SIG-M5 treated with dmso at 0.1 percent for 504 hours (cell line): ENCODE results near the gene SSB.
"Not testable (repeated sequence)": the region's sequence is repeated elsewhere in the genome, so short reads cannot be mapped to it uniquely, and the experiment has no call there.

Source experiments
- DNase-seq: peaks from one replicate; lab custom pipeline; 2025; ENCODE audit not compliant: unreplicated experiment; lab: John Stamatoyannopoulos, UW

SSB gene

DNA sequence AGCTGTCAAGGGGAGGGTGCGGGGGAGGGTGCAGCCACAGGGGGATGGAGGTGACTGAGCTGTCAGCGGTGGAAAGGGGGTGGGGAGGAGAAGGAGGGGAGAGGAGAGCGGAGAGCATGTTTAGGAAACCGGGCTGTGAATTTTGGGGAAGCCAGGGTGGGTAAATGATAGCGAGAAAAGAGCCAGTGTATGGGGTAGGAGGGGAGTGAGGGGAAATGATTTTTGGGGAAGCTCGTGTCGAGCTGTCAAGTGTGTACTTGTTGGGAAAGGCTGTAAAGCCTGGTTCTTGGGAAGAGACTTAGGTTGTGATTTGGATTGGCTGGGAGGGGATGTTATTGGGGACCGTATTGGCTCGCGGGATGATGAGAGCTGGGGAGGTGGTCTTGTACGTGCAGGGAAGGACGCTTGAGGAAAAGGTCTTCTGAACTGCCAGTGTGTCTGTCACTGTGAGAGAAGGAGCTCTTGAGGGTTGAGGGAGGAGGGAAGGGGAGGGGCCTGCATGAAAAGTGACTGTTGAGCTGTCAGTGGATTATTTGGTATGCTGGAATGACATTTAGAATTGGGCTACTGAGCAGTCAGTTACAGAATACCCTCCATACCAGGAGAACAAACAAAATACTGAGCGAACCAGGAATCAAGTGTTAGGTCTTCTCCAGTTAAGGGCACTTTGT lies 29.6 kb downstream of the SSB start:
- DNase-seq = peak; percentile 78

DNA sequence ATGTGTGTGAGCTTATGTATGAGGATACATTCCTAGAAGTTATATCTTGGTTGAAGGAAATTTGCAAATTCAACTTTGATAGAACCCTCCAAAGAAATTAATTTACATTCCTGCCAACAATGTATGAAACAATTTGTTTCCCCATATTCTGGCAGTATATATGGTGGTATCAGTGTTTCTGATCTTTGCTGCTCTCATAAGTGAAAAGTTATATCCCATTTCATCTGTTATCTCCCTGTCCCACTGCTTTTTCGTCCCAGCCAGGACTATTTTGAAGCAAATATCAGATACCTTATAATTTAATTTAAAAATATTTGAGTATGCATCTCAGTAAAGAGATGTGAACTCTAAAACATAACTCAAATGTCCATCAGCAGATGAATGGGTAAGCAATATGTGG lies 35.7 kb downstream of the SSB start:
- DNase-seq = no peak

DNA sequence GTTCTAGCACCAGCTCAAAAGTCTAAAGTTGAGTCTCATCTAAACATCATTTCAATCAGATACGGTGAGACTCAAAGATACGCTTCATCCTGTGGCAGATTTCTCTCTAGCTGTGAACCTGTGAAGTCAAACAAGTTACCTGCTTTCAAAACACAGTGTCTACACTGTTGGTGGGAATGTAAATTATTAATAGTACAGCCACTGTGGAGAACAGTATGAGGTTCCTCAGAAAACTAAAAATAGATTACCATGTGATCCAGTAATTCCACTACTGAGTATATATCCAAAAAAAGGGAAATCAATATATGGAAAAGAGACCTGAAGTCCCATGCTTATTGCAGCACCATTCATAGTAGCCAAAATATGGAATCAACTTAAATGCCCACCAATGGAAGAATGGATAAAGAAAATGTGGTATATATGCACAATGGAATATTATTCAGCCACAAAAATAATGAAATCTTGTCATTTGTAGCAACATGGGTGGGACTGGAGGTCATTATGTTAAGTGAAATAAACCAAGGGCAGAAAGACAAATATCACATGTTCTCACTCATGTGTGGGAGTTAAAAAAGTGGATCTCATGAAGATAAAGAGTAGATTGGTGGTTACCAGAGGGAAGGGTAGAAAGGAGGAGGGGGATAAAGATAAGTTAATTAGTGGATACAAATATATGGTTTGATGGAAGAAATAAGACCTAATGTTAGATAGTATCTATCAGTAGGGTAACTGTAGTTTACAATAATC lies 40.2 kb downstream of the SSB start:
- DNase-seq = no peak

DNA sequence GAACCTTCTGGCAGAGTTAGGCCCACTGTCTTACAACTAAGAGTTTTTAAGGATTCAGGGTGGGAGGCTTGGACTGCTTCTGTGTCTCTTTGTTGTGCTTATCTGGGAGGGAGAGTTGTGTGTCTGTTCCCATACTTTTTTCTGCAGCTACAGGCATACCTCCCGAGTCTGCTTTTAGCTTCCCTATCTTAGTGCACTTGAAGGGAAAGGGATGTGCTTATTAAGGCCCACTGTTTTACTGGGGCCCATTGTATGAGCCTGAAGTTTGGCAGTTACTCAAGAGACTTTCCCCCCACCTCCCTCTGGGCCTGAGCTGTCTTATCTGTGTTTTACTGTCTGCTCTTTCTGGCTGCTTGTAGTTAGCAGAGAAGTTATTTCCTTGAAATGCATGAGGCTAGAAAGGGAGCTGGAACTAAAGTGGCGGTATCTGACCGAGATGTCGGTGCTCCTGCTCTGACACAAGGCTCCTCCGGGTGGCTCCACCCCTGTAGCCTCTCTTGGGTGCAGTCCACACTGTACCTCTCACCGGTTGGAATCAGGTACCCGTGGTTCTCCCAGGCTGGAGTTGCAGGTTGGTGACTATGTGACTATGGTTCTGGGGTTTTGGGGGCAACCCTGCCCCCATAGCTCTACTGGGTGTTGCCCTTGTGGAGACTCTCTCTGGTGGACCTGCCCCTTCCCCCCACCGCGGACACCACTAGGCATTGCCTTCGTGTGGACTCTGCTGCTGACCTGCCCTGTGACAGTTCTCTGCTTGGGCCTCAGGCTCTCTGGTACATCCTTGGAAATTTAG lies 41.5 kb downstream of the SSB start:
- DNase-seq = no peak

DNA sequence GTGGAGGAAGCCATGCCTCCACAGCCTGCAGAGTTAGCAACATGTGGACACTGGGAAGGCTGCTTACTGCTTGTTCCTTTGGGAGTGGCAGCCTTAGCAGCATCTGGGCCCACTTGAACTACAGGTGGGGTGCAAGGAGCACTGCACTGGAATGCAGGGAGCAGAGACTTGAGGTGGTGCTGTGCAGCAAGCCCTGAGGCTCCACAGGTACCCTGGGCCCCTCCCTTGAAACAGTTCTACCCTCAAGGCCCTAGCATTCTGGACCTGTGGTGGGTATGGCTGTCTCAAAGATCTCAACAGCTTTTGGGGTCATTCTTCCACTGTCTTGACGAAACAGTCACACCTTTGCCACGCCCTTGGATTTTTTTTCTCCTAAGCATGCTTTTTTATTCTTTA lies 42.1 kb downstream of the SSB start:
- no peak for DNase-seq

DNA sequence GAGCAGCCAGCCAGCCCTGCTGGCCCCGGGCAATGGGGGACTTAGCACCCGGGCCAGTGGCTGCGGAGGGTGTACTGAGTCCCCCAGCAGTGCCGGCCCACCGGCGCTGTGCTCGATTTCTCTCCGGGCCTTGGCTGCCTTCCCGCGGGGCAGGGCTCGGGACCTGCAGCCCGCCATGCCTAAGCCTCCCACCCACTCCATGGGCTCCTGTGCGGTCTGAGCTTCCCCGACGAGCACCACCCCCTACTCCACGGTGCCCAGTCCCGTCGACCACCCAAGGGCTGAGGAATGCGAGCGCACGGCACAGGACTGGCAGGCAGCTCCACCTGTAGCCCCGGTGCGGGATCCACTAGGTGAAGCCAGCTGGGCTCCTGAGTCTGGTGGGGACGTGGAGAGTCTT lies 43.0 kb downstream of the SSB start:
- DNase-seq = not testable (repeated sequence)

DNA sequence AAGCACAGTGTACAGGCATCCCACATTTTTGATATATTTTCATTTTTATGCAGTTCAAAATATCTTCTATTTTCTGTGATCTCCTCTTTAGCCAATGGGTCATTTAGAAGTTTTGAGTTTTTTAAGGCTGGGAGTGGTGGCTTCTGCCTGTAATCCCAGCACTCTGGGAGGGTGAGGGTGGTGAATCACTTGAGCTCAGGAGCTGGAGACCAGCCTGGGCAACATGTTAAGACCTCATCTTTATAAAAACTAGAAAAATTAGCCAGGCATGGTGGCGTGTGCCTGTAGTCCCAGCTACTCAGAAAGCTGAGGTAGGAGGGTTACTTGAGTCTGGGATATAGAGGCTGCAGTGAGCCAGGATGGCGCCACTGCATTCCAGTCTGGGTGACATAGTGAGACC lies 46.3 kb downstream of the SSB start:
- DNase-seq = no peak

DNA sequence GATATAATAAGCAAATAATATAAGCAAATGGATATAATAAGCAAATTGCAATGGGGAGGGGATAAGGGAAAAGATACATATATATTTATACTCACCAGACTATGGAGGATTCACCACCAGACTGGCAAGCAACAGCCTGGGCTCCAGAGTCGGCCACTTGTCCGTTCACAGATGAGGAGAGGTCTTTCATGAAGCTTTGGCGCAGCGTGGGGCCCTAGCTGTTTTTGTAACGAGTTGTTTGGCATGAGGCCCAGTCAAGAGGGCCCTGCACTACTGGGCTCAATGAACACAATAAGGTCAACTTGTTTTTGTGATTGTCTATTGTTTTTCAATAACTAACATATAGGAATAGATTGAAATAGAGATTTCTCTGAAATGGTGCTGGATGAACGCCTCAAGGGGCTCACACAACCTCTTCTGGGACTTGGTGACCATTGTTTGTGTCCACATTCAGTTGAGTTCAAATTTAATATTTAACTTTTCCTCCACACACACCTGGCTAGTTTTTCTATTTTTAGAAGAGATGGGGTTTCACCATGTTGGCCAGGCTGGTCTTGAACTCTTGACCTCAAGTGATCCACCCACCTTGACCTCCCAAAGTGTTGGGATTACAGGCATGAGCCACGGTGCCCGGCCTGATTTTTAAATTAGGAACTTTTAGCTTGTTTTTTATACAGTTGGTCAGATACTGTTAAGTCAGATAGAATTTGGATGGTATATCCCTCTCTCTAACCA lies 50.5 kb downstream of the SSB start:
- DNase-seq = not testable (repeated sequence)

DNA sequence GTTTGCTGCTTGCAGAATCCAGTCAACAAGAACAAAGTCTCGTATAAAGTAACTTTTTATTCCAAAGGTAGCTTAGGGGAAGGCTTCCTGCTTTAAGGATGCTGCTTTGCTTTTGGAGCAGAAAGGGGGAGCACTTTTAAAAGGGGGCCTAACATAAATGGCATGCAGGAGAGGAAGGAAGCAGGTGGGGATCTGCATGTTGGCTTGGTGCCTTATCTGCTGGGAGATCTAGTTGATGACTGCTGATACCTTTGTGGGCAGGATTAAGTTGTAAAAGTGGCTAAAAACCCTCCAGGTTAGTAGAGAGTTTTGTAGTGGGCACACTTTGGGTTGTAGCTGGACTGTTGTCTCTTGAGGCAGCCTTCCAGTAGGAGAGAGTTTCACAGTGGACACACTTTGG lies 51.0 kb downstream of the SSB start:
- DNase-seq = no peak

DNA sequence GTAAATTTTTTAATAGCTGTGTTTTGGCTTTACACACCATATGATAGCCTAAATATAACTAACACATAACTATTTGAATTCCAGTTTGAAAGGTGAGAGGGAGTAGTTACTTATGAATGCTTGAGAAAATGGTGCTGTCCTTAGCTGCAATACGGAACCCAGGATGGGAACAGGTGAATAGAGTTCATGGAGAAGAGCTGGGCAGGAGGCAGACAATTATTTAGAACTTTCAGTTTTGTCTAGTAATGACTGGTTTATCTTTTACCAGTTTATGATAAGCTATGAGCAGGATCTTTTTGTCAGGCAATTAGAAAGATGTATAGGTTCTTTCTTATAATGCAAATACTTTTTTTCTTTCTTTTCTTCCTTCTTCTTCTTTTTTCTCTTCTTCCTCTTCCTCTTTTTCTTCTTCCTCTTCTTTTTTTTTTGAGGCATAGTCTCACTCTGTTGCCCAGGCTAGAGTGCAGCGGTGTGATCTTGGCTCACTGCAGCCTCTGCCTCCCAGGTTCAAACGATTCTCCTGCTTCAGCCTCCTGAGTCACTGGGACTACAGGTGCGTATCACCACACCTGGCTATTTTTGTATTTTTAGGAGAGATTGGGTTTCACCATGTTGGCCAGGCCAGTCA lies 54.5 kb downstream of the SSB start:
- DNase-seq = peak; percentile 41

DNA sequence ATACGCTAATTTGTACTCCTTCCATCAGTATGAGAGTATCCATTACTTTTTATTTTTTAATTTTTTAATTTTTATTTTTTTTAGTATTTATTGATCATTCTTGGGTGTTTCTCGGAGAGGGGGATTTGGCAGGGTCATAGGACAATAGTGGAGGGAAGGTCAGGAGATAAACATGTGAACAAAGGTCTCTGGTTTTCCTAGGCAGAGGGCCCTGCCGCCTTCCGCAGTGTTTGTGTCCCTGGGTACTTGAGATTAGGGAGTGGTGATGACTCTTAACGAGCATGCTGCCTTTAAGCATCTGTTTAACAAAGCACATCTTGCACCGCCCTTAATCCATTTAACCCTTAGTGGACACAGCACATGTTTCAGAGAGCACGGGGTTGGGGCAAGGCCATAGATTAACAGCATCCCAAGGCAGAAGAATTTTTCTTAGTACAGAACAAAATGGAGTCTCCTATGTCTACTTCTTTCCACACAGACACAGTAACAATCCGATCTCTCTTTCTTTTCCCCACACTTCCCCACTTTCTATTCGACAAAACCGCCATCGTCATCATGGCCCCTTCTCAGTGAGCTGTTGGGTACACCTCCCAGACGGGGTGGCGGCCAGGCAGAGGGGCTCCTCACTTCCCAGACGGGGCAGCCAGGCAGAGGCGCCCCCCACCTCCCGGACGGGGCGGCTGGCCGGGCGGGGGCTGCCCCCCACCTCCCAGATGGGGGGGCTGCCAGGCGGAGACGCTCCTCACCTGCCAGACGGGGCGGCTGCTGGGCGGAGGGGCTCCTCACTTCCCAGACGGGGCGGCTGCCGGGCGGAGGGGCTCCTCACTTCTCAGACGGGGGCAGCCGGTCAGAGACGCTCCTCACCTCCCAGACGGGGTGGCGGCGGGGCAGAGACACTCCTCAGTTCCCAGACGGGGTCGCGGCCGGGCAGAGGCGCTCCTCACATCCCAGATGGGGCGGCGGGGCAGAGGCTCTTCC lies 56.9 kb downstream of the SSB start:
- DNase-seq = not testable (repeated sequence)

DNA sequence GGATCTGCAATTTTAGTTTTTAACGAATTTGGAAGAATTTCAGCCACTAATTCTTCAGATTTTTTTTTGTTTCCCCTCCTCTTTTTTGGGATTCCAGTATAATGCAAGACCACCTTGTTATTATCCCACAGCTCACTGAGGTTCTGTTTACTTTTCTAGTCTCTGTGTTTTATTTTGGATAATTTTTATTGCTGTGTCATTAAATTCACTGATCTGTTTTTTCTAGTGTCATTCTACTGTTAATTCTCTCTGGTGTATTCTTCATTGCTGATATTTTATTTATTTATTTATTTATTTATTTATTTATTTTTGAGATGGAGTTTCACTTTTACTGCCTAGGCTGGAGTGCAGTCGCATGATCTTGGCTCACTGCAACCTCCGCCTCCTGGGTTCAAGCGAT lies 60.8 kb downstream of the SSB start:
- DNase-seq = no peak

DNA sequence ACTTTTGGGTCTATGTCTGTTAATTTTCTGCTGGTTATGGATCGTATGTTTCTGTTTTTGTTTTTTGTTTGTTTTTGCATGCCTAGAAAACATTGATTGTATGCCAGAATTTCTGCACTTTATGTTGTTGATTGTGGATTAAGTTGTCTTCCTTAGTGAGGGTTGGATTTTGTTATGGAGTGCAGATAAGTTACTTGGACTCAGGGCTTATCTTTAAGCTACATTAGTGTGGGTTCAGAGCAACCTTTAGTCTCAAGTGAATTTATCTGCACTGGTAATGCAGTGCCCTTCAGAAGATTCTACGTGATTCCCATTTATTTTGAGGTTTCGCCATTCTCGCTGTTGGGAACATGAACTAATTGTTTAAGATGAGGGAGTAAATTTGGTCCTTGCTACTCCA lies 61.5 kb downstream of the SSB start:
- no peak for DNase-seq
